DND-41 (cell line): ENCODE measurements around the gene AUTS2.
A peak's percentile ranks its signal among the peaks of the same experiment; 100 is the strongest.
"Not testable (repeated sequence)": the region's sequence is repeated elsewhere in the genome, so short reads cannot be mapped to it uniquely, and the experiment has no call there.

Experiments
- ATAC-seq: fragments of 200-7000 bp; cut with Tn5 transposase; 3 replicates; pipeline ENCODE4 v1.9.1; 2021; ENCODE audit warnings: low read depth; ENCODE audit not compliant: insufficient read depth
- DNase-seq: peaks from one replicate; pipeline ENCODE4 v3.0.0-alpha.2; 2020
- H2AFZ ChIP-seq: 2 replicates; pipeline ENCODE4 v1.6.0; 2012; ENCODE audit warnings: low read depth, low read length
- H3K27ac ChIP-seq: 2 replicates; pipeline ENCODE4 v1.5.1; 2012; ENCODE audit warnings: low read length, inconsistent platforms
- H3K27me3 ChIP-seq: fragments of 200-600 bp; sonication (generic); 2 replicates; pipeline ENCODE4 v1.6.0; 2012; ENCODE audit warnings: low read length, mild to moderate bottlenecking, inconsistent platforms; ENCODE audit not compliant: insufficient read depth, poor library complexity
- H3K36me3 ChIP-seq: 2 replicates; pipeline ENCODE4 v1.5.1; 2012; ENCODE audit warnings: low read length, inconsistent platforms; ENCODE audit not compliant: insufficient read depth
- H3K4me1 ChIP-seq: 2 replicates; pipeline ENCODE4 v1.5.1; 2012; ENCODE audit warnings: mild to moderate bottlenecking, low read length; ENCODE audit not compliant: insufficient read depth
- H3K4me2 ChIP-seq: 2 replicates; pipeline ENCODE4 v1.6.0; 2012; ENCODE audit warnings: mild to moderate bottlenecking, moderate library complexity, low read length, inconsistent platforms; ENCODE audit not compliant: insufficient read depth
- H3K4me3 ChIP-seq, 2 experiments: fragments of 200-600 bp in 1 of 2; shearing (Covaris generic) in 1 of 2; 2 replicates each; pipeline ENCODE4 v1.5.1; 2012 to 2016; ENCODE audit warnings: inconsistent platforms in 2 of 2, low read length in 2 of 2, mild to moderate bottlenecking in 2 of 2, low read depth in 1 of 2, moderate library complexity in 1 of 2
- H3K79me2 ChIP-seq: 2 replicates; pipeline ENCODE4 v1.6.0; 2012; ENCODE audit warnings: low read length, inconsistent platforms; ENCODE audit not compliant: insufficient read depth
- H3K9ac ChIP-seq: 2 replicates; pipeline ENCODE4 v1.6.0; 2012; ENCODE audit warnings: low read depth, mild to moderate bottlenecking, inconsistent platforms, low read length, moderate library complexity
- H3K9me3 ChIP-seq: 2 replicates; pipeline ENCODE4 v1.5.1; 2012; ENCODE audit warnings: low read length, moderate library complexity, mild to moderate bottlenecking, inconsistent platforms; ENCODE audit not compliant: insufficient read depth, severe bottlenecking
- H4K20me1 ChIP-seq: 2 replicates; pipeline ENCODE4 v1.6.0; 2012; ENCODE audit warnings: low read length; ENCODE audit not compliant: insufficient read depth
- CTCF ChIP-seq: IDR thresholded peaks from 2 replicates; pipeline ENCODE4 v1.5.1; 2012; ENCODE audit warnings: borderline replicate concordance, low read length, moderate library complexity, mild to moderate bottlenecking; ENCODE audit not compliant: poor library complexity, severe bottlenecking; ENCODE audit errors: extremely low read depth
- EZH2 ChIP-seq: IDR thresholded peaks from 3 replicates; pipeline ENCODE4 v1.6.1; 2012; ENCODE audit warnings: borderline replicate concordance, low read depth, mild to moderate bottlenecking, moderate library complexity, low read length, inconsistent platforms; ENCODE audit not compliant: severe bottlenecking

The AUTS2 gene

DNA sequence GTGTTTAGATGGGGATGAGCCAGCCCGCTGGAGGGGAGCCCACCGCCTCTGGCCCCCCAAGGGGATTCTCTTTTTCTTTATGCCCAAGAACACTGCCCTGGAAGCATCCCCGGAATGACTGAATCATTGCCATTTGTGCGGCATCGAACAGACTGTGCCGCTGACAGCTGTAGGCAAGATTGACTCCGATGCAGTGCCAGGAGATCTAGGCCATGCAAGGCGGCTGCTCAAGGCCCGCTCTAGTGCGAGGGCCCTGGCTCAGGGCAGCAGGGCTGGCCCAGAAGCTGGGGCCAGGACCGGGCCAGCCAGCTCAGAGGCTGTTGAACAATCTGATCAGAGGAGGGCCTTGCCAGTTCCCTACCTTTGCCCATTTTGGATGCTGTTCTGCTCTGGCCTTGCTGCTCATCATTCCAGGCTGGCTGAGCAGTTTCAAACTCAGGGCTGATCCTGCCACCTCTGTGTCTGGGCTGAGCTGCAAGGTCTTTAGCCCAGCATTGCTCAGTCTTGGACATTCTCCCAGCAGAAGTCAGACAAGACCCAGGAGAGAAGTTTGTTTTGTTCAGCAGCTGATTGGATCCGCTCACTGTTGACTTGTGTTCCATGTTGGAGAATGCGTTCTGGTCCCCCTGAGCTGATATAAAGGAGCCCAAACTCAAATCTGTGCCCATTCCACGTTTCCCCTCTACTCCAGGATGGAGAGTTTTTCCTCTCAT lies 1048.4 kb downstream of the AUTS2 start:
- Histone ChIP-seq H3K9ac (no peak overlapping the region), H3K27me3 (no peaks in the 10 kb centered on the region)

DNA sequence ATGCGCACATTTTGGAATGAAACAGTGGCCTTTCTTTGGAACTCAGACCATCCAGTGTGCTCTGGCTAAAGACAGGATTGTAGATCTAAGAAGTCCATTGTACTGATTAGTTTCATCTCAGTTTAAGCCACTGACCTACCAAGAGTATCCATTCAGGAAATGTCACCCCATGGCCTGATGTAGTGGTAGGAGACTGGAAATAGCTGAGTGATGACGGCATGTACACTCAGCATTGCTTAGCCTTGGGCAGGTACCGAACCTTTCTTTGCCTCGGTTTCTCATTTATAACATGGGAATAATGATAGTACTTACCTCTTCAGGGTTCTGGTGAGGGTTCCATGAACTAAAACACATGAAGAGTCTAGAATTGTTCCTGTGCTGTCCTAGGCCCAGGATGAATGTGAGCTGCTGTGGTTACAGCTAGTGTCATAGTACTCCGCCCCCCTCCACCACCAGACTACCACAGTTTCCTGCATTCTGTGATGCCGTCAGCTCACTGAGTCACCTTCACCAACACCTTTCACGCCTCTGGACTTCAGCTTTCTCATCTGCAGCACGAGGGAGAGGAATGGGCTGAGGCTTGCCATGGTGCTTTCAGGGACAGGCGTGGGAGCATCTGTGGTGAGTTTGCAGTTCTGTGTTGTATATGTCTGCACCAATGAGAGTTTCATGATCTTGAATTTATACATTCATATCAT lies 1049.7 kb downstream of the AUTS2 start:
- ATAC-seq (peak; percentile 100), DNase-seq (peak; percentile 84)
- H3K4me1 ChIP-seq: peaks cover 18% of the 10 kb centered on the region

More for the DNA sequence above, 1048.4 kb downstream of the AUTS2 start:
- no peak for TF ChIP-seq EZH2
- TF ChIP-seq CTCF: no peak
- Histone ChIP-seq H3K9me3 (no peaks in the 10 kb centered on the region), H3K4me2 (no peak overlapping the region), H3K36me3 (no peaks in the 10 kb centered on the region), H2AFZ (no peak overlapping the region), H3K79me2 (no peaks in the 10 kb centered on the region), H3K4me1 (peaks cover 18% of the 10 kb centered on the region), H3K27ac (no peak overlapping the region), H4K20me1 (no peaks in the 10 kb centered on the region), H3K4me3 (no peak overlapping the region)
- DNase-seq (no peak), ATAC-seq (no peak)

DNA sequence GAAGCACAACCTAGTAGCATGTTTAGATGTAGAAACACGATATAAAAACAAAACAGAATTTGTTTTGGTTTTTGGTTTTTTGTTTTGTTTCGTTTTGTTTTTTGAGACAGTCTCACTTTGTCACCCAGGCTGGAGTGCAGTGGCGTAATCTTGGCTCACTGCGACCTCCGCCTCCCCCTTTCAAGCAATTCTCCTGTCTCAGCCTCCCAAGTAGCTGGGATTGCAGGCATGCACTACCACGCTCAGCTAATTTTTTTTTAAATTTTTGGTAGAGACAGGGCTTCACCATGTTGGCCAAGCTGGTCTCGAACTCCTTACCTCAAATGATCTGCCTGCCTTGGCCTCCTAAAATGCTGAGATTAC lies 1050.2 kb downstream of the AUTS2 start:
- H3K9me3 ChIP-seq, DNase-seq, H3K9ac ChIP-seq, H3K36me3 ChIP-seq, H2AFZ ChIP-seq, H3K27me3 ChIP-seq, H3K4me3 ChIP-seq, H3K79me2 ChIP-seq, H4K20me1 ChIP-seq, ATAC-seq: not testable (repeated sequence)
- Histone ChIP-seq H3K4me1 (peaks cover 18% of the 10 kb centered on the region), H3K27ac (peak overlapping the region; percentile 7), H3K4me2 (peak overlapping the region; percentile 37)

More for the DNA sequence above, 1049.7 kb downstream of the AUTS2 start:
- H3K27me3 ChIP-seq: no peaks in the 10 kb centered on the region
- H3K27ac ChIP-seq: peak overlapping the region; percentile 40
- TF ChIP-seq EZH2: no peak
- TF ChIP-seq CTCF: no peak
- no peaks in the 10 kb centered on the region for H3K79me2 ChIP-seq
- H3K9ac ChIP-seq: no peak overlapping the region
- H3K4me3 ChIP-seq: no peak overlapping the region
- no peaks in the 10 kb centered on the region for H3K9me3 ChIP-seq
- no peaks in the 10 kb centered on the region for H3K36me3 ChIP-seq
- H3K4me2 ChIP-seq: peak overlapping the region; percentile 37
- no peaks in the 10 kb centered on the region for H4K20me1 ChIP-seq
- H2AFZ ChIP-seq: no peak overlapping the region

- H4K20me1 ChIP-seq: no peaks in the 10 kb centered on the region
- ATAC-seq (no peak), DNase-seq (no peak)
- H3K9me3 ChIP-seq: no peaks in the 10 kb centered on the region
- H3K36me3 ChIP-seq: no peaks in the 10 kb centered on the region
- no peak overlapping the region for H3K4me2 ChIP-seq
- no peaks in the 10 kb centered on the region for H3K79me2 ChIP-seq
- no peak for TF ChIP-seq CTCF
- no peak for TF ChIP-seq EZH2
- H3K4me3 ChIP-seq: no peak overlapping the region
- no peak overlapping the region for H3K9ac ChIP-seq
- H2AFZ ChIP-seq: no peak overlapping the region
- no peak overlapping the region for H3K27ac ChIP-seq
- H3K4me1 ChIP-seq: peaks cover 18% of the 10 kb centered on the region
- H3K27me3 ChIP-seq: no peaks in the 10 kb centered on the region
Observed at GRCh38 chr7:70649323-70649722, 1051.0 kb downstream of the AUTS2 start.
